IPS DF 4.7 (cell line): ENCODE results near the gene CMTM3.
"Not testable (repeated sequence)": the region's sequence is repeated elsewhere in the genome, so short reads cannot be mapped to it uniquely, and the experiment has no call there.

Experiments
- DNase-seq: peaks from one replicate; pipeline ENCODE4 v3.0.0-alpha.2; 2013; ENCODE audit warnings: low spot score; ENCODE audit errors: extremely low read depth

CMTM3 gene

DNA sequence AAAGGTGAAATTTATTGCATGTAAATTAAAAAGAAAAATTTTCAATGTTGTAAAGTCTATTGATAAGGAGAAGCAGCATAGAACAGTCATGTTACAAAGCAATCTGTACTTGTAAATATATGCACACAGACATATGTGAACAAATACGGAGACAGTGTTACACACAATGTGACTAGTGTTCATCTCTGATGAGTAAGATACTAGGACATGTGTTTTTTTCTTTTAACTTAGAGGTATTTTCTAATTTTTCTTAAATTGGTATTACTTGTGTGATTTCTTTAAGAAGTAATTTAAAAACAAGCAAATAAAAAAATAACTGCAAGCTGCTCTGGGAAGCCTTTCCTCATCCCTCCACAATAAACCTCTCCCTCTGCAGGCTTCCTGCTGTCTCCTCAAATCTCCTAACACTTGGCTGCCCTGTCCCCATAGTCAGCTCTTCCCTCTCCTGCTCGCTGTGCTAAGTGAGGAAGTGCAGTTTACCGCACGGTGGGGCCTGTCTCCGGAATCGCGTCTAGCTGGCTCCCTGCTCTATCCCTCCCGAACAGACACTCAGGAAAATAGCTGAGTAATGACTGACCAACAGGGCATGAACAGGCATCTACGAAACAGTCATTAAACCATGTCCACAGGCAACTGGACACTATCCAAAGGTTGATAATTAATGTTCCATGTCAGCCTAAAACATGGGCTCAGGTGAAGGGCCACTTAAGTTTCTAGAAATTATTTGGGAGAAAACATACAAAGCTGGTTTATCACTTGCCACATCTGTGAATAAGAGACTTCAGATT, 56.1 kb downstream of the CMTM3 start:
- no peak for DNase-seq

DNA sequence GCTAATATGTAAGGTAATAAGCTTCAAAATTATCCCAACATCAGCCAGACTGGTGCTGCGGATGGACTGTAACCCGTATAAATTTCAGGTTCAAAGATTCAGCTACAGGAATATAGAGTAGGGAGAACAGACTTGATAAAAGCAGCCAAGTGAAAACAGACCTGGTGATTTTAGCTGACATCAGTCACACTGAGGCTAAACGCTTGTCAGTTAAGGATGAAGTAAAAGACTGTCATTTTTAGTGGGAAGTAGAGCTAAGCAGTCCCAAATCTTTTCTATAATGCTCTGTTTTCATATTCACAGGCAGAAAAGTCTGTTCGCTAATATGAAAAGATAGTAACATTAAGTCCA, 56.7 kb downstream of the CMTM3 start:
- DNase-seq: no peak

DNA sequence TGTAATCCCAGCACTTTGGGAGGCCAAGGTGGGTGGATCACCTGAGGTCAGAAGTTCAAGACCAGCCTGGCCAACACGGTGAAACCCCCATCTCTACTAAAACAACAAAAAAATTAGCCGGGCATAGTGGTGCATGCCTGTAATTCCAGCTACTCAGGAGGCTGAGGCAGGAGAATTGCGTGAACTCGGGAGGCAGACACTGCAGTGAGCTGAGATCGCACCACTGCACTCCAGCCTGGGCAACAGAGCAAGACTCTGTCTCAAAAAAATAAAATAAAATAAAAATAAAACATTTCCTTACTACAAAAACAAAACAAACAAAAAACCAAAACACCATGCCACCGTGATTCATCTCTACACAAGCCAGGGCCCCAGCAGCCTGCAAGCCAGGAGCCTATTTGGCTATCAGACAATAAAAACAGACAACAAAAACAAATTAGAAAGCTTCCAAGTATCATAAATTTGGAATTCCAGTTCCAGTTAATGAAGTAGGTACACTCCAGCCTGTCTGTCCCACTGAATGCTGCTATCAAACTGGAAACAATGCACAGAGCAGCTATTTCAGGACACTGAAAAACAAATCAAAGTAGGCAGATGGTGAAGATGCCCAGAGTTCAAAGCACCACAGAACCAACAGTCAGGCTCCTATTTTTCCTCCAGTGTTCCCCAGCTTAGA, 57.3 kb downstream of the CMTM3 start:
- DNase-seq: not testable (repeated sequence)

DNA sequence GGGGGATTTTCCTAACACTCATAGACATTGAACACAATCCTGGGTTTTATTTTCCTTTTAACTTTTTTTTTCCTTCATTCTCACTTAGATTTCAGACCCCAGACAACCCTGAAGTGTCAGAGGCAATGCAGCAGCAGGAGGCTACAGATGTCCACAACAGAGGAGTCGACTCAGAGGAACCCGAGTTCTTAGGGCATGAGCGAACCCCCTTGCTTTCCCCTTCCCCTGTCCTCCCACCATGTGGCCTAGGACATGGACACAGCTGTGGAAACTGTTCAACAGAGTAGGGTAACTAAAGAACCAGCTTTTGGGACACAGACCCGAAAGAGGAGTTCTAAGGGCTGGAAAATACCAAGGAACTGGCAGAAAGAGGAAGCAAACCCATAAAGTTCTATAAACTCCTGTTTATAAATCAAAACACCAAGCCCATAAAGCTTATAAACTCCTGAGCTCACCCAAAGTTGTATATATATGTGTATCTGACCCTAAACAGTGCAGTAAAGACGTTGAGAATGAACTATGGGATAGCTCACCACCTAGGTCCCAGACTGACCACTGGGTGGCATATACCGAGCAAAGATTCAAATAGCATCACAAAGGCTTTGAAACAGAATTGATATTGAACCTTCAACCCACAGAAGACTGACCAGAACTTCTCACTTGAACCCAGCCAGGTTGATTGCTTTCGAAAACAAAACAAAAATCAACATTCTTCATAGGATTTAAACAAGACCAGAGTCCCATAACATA, 58.1 kb downstream of the CMTM3 start:
- DNase-seq: no peak
